Sigmoid colon (tissue), 4 donors: Measurements from ENCODE around the gene CACNA2D3.

Experiments
- CTCF ChIP-seq, 4 experiments: fragments of 450-650 bp in 3 of 4; fragments of 200-600 bp in 1 of 4; IDR thresholded peaks; one replicate each; pipeline ENCODE4 v1.5.1; 2016 to 2019; ENCODE audit warnings: antibody characterized with exemption in 4 of 4, mild to moderate bottlenecking in 3 of 4, moderate library complexity in 2 of 4
- EP300 ChIP-seq, 4 donors: sonication (generic); formaldehyde crosslinking; IDR thresholded peaks; one replicate each; pipeline ENCODE4 v1.6.1; 2017; ENCODE audit warnings: antibody characterized with exemption in 4 of 4
- POLR2A ChIP-seq, 2 donors: fragments of 450-650 bp; IDR thresholded peaks; one replicate each; pipeline ENCODE4 v1.6.1; 2016; ENCODE audit warnings: antibody characterized with exemption in 2 of 2, mild to moderate bottlenecking in 2 of 2, moderate library complexity in 2 of 2
- POLR2AphosphoS5 ChIP-seq, 4 donors: sonication (generic); formaldehyde crosslinking; IDR thresholded peaks; one replicate each; pipeline ENCODE4 v1.6.1; 2017; ENCODE audit warnings: antibody characterized with exemption in 4 of 4

- TF ChIP-seq POLR2AphosphoS5 (IDR thresholded peaks at IDR 0.05) (no peak), CTCF (IDR thresholded peaks at IDR 0.05) (no peak), POLR2A (IDR thresholded peaks at IDR 0.05) (no peak), EP300 (IDR thresholded peaks at IDR 0.05) (no peak)
Measured at GRCh38 chr3:55091381-55092225, 969.3 kb downstream of the CACNA2D3 start.
